ENCODE data around the gene C15orf61.

DNA sequence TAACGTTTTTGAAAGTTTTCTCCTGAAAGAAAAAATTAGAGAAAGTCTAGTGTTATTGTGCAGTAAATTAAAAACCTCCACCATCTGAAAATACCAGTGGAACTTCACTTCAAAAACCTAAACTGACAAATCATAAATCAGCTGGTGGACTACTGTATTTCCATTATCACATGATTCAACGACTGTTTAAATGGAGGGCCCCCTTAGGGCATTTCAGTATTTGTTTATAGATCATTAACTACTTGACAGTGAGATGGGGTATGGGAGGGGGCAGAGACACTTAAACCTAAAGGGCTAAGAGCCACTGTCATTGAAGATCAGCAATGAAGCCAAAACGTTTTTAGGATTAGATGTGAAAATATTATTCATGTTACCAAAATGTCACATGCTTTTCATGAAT is 8.8 kb upstream of the C15orf61 start:
- TF ChIP-seq SMC3 (IDR thresholded peaks at IDR 0.05; ENCODE audit: low read length): no peak
- no peak for TF ChIP-seq UBTF (CRISPR knock-in tag; IDR thresholded peaks at IDR 0.05)
- no peak for TF ChIP-seq NONO (IDR thresholded peaks at IDR 0.05)
- no peak for TF ChIP-seq NONO (CRISPR knock-in tag; conservative IDR thresholded peaks at IDR 0.05)
- TF ChIP-seq CEBPB (IDR thresholded peaks at IDR 0.05; ENCODE audit: borderline replicate concordance, low read depth, low read length): no peak
- TF ChIP-seq NFYB (CRISPR knock-in tag; IDR thresholded peaks at IDR 0.05): no peak
- TF ChIP-seq MTA1 (CRISPR knock-in tag; IDR thresholded peaks at IDR 0.05; ENCODE audit: borderline replicate concordance): no peak
- TF ChIP-seq POLR2A (IDR thresholded peaks at IDR 0.05; ENCODE audit: insufficient read depth in 1 of 2, low read depth in 2 of 2, low read length in 2 of 2): no peak
- no peak for TF ChIP-seq BHLHE40 (IDR thresholded peaks at IDR 0.05; ENCODE audit: low read length)
- TF ChIP-seq, protein P1, sequence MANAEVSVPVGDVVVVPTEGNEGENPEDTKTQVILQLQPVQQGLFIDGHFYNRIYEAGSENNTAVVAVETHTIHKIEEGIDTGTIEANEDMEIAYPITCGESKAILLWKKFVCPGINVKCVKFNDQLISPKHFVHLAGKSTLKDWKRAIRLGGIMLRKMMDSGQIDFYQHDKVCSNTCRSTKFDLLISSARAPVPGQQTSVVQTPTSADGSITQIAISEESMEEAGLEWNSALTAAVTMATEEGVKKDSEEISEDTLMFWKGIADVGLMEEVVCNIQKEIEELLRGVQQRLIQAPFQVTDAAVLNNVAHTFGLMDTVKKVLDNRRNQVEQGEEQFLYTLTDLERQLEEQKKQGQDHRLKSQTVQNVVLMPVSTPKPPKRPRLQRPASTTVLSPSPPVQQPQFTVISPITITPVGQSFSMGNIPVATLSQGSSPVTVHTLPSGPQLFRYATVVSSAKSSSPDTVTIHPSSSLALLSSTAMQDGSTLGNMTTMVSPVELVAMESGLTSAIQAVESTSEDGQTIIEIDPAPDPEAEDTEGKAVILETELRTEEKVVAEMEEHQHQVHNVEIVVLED (CRISPR knock-in tag; IDR thresholded peaks at IDR 0.05; ENCODE audit: borderline replicate concordance): no peak
